Kidney epithelial cell (primary cell): Measurements from ENCODE around the gene NEURL4. TPM values are rescaled to one million over a fixed set of nuclear protein-coding genes. Genes with fewer than 3 reads are reported as not detected.
"Not testable (repeated sequence)": the region's sequence is repeated elsewhere in the genome, so short reads cannot be mapped to it uniquely, and the experiment has no call there.

Experiments used
- DNase-seq: peaks from one replicate; pipeline ENCODE4 v3.0.0-alpha.2; 2010; ENCODE audit warnings: low read depth
- H3K27me3 ChIP-seq: 2 replicates; pipeline ENCODE4 v1.6.0; 2011; ENCODE audit warnings: low read length; ENCODE audit not compliant: control insufficient read depth, insufficient read depth
- H3K36me3 ChIP-seq: 2 replicates; pipeline ENCODE4 v1.5.1; 2011; ENCODE audit warnings: low read length; ENCODE audit not compliant: control insufficient read depth, insufficient read depth
- H3K4me3 ChIP-seq: 2 replicates; pipeline ENCODE4 v1.5.1; 2011; ENCODE audit warnings: low read depth, mild to moderate bottlenecking, control low read depth, low read length
- total RNA-seq: library from RNA; depleted of rRNA; stranded (reverse); fragments of >200 nt; gene quantifications from 2 replicates; pipeline ENCODE4 v1.2.3, GENCODE V29; 2015
- TF ChIP-seq, protein P1 (sequence below): IDR thresholded peaks from 2 replicates; pipeline ENCODE4 v1.5.1; 2011; ENCODE audit warnings: mild to moderate bottlenecking, moderate library complexity, low read length, control low read depth, inconsistent platforms; ENCODE audit not compliant: insufficient read depth, poor library complexity, severe bottlenecking

The NEURL4 gene
- total RNA-seq, 1 donor from 2014 or later, result 16.3 TPM

DNA sequence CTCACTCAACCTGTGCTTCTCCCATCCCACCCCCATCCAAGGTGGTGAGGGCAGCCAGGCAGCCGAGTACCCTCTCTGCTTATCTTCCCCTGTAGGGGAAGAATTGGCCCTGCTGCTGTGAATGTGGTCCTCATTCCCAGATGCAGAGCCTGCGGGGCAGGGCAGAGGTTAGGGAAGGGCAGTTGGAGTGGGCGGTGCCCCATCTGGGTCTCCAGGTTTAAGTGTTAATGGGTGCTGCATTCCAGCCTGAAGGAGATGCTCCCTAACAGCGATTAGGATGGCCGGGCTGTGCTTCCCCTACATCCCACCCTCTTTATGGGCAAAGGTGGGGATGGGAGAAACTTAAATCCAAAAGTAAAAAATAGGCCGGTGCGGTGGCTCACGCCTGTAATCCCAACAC, 37.9 kb upstream of the NEURL4 start:
- TF ChIP-seq, protein P1, sequence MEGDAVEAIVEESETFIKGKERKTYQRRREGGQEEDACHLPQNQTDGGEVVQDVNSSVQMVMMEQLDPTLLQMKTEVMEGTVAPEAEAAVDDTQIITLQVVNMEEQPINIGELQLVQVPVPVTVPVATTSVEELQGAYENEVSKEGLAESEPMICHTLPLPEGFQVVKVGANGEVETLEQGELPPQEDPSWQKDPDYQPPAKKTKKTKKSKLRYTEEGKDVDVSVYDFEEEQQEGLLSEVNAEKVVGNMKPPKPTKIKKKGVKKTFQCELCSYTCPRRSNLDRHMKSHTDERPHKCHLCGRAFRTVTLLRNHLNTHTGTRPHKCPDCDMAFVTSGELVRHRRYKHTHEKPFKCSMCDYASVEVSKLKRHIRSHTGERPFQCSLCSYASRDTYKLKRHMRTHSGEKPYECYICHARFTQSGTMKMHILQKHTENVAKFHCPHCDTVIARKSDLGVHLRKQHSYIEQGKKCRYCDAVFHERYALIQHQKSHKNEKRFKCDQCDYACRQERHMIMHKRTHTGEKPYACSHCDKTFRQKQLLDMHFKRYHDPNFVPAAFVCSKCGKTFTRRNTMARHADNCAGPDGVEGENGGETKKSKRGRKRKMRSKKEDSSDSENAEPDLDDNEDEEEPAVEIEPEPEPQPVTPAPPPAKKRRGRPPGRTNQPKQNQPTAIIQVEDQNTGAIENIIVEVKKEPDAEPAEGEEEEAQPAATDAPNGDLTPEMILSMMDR, result no peak
- Histone ChIP-seq H3K36me3 (no peaks in the 10 kb centered on the region), H3K4me3 (no peak overlapping the region), H3K27me3 (peaks cover 2% of the 10 kb centered on the region)
- no peak for DNase-seq

DNA sequence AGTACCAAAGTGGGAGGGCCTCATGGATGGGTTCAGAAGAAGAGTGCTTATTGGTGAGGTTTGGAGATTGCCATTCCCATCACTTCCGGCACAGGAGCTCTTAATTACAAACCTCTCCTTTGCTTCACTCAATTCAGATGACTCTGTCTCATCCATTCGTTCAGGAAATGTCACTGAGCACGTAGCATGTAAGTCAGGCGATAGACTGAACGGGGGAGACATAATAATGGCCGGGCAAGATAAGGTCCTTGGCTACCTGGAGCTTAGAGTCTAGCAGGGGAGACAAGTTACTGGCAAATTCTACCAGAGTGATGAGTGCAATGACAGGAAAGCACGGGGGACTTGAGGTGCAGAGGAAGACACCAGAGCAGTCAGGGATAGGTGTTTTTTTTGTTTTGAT, 36.8 kb upstream of the NEURL4 start:
- not testable (repeated sequence) for H3K36me3 ChIP-seq, H3K27me3 ChIP-seq, DNase-seq, H3K4me3 ChIP-seq

DNA sequence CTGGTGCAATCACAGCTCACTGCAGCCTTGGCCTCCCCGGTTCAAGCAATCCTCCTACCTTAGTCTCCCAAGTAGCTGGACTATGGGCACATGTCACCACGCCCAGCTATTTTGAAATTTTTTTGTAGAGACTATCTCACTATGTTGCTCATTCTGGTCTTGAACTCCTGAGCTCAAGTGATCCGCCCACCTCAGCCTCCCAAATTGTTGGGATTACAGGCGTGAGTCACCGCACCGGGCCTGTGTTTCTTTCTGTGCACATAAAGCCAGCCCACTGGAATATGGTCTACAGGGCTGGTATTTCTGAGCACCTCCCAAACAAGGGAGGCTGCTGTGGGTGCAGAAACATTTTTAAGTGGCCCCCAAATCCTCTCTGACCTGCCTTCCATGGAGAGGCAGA, 34.2 kb upstream of the NEURL4 start:
- TF ChIP-seq, protein P1, result no peak
- no peak for DNase-seq
- H3K4me3 ChIP-seq, result no peak overlapping the region
- peaks cover under 1% of the 10 kb centered on the region for H3K27me3 ChIP-seq
- no peaks in the 10 kb centered on the region for H3K36me3 ChIP-seq

DNA sequence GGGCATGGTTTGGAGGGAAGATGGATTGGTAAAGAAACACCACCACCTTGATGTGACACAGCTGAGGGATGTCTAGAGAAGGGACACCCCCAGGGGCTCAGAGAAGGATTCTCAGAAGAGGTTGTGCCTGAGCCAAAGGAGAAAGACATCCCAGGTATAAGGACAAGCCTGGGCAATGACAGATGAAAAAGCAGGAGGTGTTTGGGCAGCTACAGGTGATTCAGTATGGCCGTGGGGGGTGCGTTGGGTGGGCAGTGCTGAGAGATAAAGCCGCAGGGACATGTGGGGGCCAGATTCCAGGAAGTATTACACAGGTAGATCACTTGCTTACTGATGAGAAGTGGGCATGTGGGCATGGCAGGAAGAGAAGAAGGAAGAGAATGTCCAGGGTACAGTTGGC, 32.8 kb upstream of the NEURL4 start:
- Histone ChIP-seq H3K27me3 (no peaks in the 10 kb centered on the region), H3K36me3 (no peaks in the 10 kb centered on the region), H3K4me3 (no peak overlapping the region)
- no peak for DNase-seq
- TF ChIP-seq, protein P1, result no peak

DNA sequence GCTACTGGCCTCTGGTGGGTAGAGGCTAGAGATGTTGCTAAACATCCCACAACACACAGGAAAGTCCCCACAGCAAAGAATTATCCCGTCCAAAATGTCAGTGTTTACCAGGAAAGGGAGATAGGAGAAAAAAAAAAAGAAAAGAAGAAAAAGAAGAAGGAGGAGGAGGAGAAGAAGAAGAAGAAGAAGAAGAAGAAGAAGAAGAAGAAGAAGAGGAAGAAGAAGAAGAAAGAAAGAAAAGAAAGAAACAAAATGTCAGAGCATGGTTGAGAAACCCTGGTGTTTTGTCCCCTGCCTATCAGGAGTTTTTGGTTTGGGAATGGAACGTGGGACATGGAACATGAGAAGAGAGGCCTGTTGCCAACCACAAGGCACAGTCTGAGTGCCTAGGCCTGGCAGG, 28.2 kb upstream of the NEURL4 start:
- H3K36me3 ChIP-seq, result no peaks in the 10 kb centered on the region
- no peak for DNase-seq
- TF ChIP-seq, protein P1, result no peak
- no peaks in the 10 kb centered on the region for H3K27me3 ChIP-seq
- no peak overlapping the region for H3K4me3 ChIP-seq

DNA sequence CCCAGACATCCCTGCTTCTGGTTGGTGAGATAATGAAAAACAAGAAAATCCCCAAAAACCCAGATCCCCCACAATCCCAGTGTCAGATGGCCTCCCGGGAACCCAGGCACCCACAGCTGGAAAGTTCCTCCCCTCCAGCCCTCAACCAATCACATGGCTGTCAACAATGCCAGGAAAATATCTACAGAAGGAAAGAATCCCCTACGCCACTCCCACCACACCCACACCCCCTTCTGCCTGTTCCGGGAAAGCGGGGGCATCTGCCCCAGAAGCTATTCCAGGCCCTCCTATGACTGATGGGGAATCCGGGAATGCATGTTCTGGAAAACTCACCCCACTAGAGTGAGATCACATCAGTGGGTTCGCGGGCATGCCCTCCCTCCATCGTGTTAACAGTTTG, 27.6 kb upstream of the NEURL4 start:
- TF ChIP-seq, protein P1, result no peak
- no peak for DNase-seq
- Histone ChIP-seq H3K36me3 (no peaks in the 10 kb centered on the region), H3K27me3 (no peaks in the 10 kb centered on the region), H3K4me3 (no peak overlapping the region)
